Cardiac muscle cell (in vitro differentiated cells and primary cell): ENCODE measurements around the gene TMEM156. TPM values are rescaled to one million over a fixed set of nuclear protein-coding genes. Genes with fewer than 3 reads are reported as not detected.
A peak's percentile ranks its signal among the peaks of the same experiment; 100 is the strongest.

Experiments used
- DNase-seq, 2 donors: peaks; one replicate each; pipeline versions ENCODE4 v3.0.0 to v3.0.0-alpha.2; 2010 to 2017; ENCODE audit warnings: low read depth in 1 of 2, low spot score in 1 of 2
- H3K27ac ChIP-seq: fragments of 200-600 bp; sonication (generic); 2 replicates; pipeline ENCODE4 v1.5.1; 2016
- H3K27me3 ChIP-seq: fragments of 200-600 bp; sonication (generic); 2 replicates; pipeline ENCODE4 v1.6.0; 2016; ENCODE audit warnings: control low read depth
- H3K36me3 ChIP-seq: fragments of 200-600 bp; sonication (generic); 2 replicates; pipeline ENCODE4 v1.5.1; 2016; ENCODE audit warnings: control low read depth
- H3K4me1 ChIP-seq: fragments of 200-600 bp; sonication (generic); 2 replicates; pipeline ENCODE4 v1.8.1; 2017; ENCODE audit warnings: low read depth, mild to moderate bottlenecking, mixed run types
- H3K4me3 ChIP-seq: fragments of 200-600 bp; sonication (generic); 2 replicates; pipeline ENCODE4 v1.5.1; 2016; ENCODE audit warnings: mild to moderate bottlenecking
- H3K9me3 ChIP-seq: fragments of 200-600 bp; sonication (generic); 2 replicates; pipeline ENCODE4 v1.5.1; 2017; ENCODE audit warnings: low read depth, mild to moderate bottlenecking, control low read depth
- CTCF ChIP-seq: IDR thresholded peaks from 2 replicates; pipeline ENCODE4 v1.5.1; 2012; ENCODE audit warnings: low read depth, mild to moderate bottlenecking, low read length
- polyA plus RNA-seq: library from polyadenylated mRNA; unstranded; fragments of >200 nt; fragmentation: Nextera tagmentation; extraction: Ambion mirVana; gene quantifications from 2 replicates; pipeline ENCODE4 v1.2.1, GENCODE V29; 2016
- total RNA-seq: library from RNA; depleted of rRNA; stranded (reverse); fragments of >200 nt; gene quantifications from 2 replicates; pipeline ENCODE4 v1.2.3, GENCODE V29; 2016

The TMEM156 gene
- total and polyA plus RNA-seq, 2 experiments from 2014 or later = not detected

- Histone ChIP-seq H3K27me3 (no peaks in the 10 kb centered on the region), H3K36me3 (no peaks in the 10 kb centered on the region), H3K9me3 (no peaks in the 10 kb centered on the region), H3K4me3 (no peak overlapping the region), H3K4me1 (no peaks in the 10 kb centered on the region), H3K27ac (no peak overlapping the region)
- DNase-seq = peak in 1 of 2 donors; percentile 44
- TF ChIP-seq CTCF = no peak
Observed at GRCh38 chr4:38958453-38959190, 73.6 kb downstream of the TMEM156 start.

- Histone ChIP-seq H3K27me3 (no peaks in the 10 kb centered on the region), H3K27ac (no peak overlapping the region), H3K36me3 (no peaks in the 10 kb centered on the region), H3K9me3 (no peaks in the 10 kb centered on the region), H3K4me3 (no peak overlapping the region), H3K4me1 (no peaks in the 10 kb centered on the region)
- TF ChIP-seq CTCF = no peak
- DNase-seq = no peak
Observed at GRCh38 chr4:38957893-38958292, 74.3 kb downstream of the TMEM156 start.

- no peaks in the 10 kb centered on the region for H3K36me3 ChIP-seq
- H3K27ac ChIP-seq = no peak overlapping the region
- no peaks in the 10 kb centered on the region for H3K9me3 ChIP-seq
- no peak overlapping the region for H3K4me3 ChIP-seq
- no peak for TF ChIP-seq CTCF
- DNase-seq = no peak
- no peaks in the 10 kb centered on the region for H3K27me3 ChIP-seq
- no peaks in the 10 kb centered on the region for H3K4me1 ChIP-seq
Observed at GRCh38 chr4:38957261-38957815, 74.9 kb downstream of the TMEM156 start.

- no peaks in the 10 kb centered on the region for H3K9me3 ChIP-seq
- H3K27me3 ChIP-seq = no peaks in the 10 kb centered on the region
- no peak for TF ChIP-seq CTCF
- H3K27ac ChIP-seq = no peak overlapping the region
- DNase-seq = no peak
- H3K4me1 ChIP-seq = no peaks in the 10 kb centered on the region
- no peak overlapping the region for H3K4me3 ChIP-seq
- H3K36me3 ChIP-seq = no peaks in the 10 kb centered on the region
Observed at GRCh38 chr4:38955957-38956356, 76.3 kb downstream of the TMEM156 start.

- Histone ChIP-seq H3K27ac (no peak overlapping the region), H3K36me3 (no peaks in the 10 kb centered on the region), H3K4me1 (no peaks in the 10 kb centered on the region), H3K4me3 (no peak overlapping the region), H3K27me3 (no peaks in the 10 kb centered on the region), H3K9me3 (no peaks in the 10 kb centered on the region)
- no peak for DNase-seq
- no peak for TF ChIP-seq CTCF
Observed at GRCh38 chr4:38954727-38955126, 77.5 kb downstream of the TMEM156 start.
